Osteoblast (primary cell): Measurements from ENCODE around the gene HCFC1. TPM values are rescaled to one million over a fixed set of nuclear protein-coding genes. Genes with fewer than 3 reads are reported as not detected.

Experiments
- DNase-seq: peaks from one replicate; pipeline ENCODE4 v3.0.0; 2011; ENCODE audit warnings: low spot score, mixed read lengths; ENCODE audit not compliant: insufficient read length; ENCODE audit errors: missing footprints
- H2AFZ ChIP-seq: 2 replicates; pipeline ENCODE4 v1.6.0; 2011; ENCODE audit warnings: mild to moderate bottlenecking, low read length
- H3K27ac ChIP-seq: 2 replicates; pipeline ENCODE4 v1.5.1; 2011; ENCODE audit warnings: mild to moderate bottlenecking, low read depth, low read length, moderate library complexity
- H3K27me3 ChIP-seq: 2 replicates; pipeline ENCODE4 v1.6.0; 2012; ENCODE audit warnings: mild to moderate bottlenecking, control low read depth, inconsistent platforms, low read length, moderate library complexity; ENCODE audit not compliant: insufficient read depth
- H3K36me3 ChIP-seq: 2 replicates; pipeline ENCODE4 v1.5.1; 2011; ENCODE audit warnings: mild to moderate bottlenecking, low read length, control low read depth, moderate library complexity; ENCODE audit not compliant: insufficient read depth
- H3K4me1 ChIP-seq: 2 replicates; pipeline ENCODE4 v1.5.1; 2011; ENCODE audit warnings: mild to moderate bottlenecking, low read length, control low read depth, moderate library complexity; ENCODE audit not compliant: insufficient read depth
- H3K4me2 ChIP-seq: 2 replicates; pipeline ENCODE4 v1.6.0; 2011; ENCODE audit warnings: mild to moderate bottlenecking, low read length; ENCODE audit not compliant: insufficient read depth
- H3K4me3 ChIP-seq: fragments of 200-600 bp; sonication (generic); 3 replicates; pipeline ENCODE4 v1.5.1; 2012; ENCODE audit warnings: mild to moderate bottlenecking, low read length, inconsistent platforms; ENCODE audit not compliant: insufficient read depth
- H3K79me2 ChIP-seq: 2 replicates; pipeline ENCODE4 v1.6.0; 2012; ENCODE audit warnings: mild to moderate bottlenecking, low read length, control low read depth, inconsistent platforms; ENCODE audit not compliant: insufficient read depth
- H3K9me3 ChIP-seq: 2 replicates; pipeline ENCODE4 v1.5.1; 2011; ENCODE audit warnings: low read depth, low read length, control low read depth
- H4K20me1 ChIP-seq: 2 replicates; pipeline ENCODE4 v1.6.0; 2012; ENCODE audit warnings: mild to moderate bottlenecking, low read length, control low read depth; ENCODE audit not compliant: insufficient read depth
- total RNA-seq: library from RNA; depleted of rRNA; stranded (reverse); fragments of >200 nt; gene quantifications from 2 replicates; pipeline ENCODE4 v1.2.3, GENCODE V29; 2012
- TF ChIP-seq, protein P1 (sequence below): IDR thresholded peaks from 2 replicates; pipeline ENCODE4 v1.5.1; 2011; ENCODE audit warnings: mild to moderate bottlenecking, low read depth, low read length, moderate library complexity; ENCODE audit errors: extremely low read depth

Gene HCFC1
- total RNA-seq, 1 donor: 24.6 TPM

DNA sequence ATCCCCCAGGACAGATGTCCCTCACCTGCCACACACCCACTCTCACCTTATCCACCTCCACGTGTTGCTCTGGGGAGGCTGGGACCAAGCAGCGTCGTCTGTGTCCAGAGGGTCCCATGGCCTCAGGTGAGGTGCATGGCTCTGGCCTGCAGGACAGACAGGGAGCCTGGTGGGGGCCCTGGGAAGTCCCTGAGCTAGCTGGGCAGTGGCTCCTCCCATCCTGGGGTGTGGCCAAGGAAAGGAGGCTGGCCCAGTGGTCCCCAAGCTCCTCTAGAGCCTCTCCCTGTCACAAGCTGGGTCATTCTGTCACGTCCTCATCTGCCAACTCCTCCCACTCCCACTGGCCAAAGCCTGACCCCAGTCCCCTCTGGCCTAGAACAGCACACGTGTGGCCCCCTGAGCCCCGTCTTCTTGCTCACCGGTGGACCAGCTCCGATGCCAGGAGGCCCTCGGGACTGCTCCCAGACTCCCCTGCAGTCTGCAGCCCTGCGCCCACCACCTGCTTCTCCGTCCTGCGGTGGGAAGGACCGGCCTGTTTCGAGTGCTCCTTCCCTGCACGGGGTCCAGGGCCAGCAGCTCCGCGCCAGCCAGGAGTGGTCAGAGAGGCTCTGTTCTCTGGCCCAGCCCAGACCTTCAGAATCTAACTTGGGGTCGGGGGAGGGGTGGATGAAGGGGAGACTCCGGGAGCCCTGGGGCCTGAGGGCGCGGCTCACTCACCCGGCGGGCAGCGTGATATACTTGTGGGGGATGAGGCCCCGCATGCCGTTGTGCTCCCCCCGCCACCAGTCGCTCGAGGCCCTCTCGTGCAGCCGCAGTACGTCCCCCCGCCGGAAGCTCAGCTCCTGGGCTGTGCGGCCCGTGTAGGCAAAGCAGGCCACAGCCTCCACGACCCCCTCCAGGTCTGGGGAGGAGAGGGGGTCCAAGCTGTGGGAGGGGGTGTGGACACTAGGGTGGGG, 62.3 kb downstream of the HCFC1 start:
- TF ChIP-seq, protein P1, sequence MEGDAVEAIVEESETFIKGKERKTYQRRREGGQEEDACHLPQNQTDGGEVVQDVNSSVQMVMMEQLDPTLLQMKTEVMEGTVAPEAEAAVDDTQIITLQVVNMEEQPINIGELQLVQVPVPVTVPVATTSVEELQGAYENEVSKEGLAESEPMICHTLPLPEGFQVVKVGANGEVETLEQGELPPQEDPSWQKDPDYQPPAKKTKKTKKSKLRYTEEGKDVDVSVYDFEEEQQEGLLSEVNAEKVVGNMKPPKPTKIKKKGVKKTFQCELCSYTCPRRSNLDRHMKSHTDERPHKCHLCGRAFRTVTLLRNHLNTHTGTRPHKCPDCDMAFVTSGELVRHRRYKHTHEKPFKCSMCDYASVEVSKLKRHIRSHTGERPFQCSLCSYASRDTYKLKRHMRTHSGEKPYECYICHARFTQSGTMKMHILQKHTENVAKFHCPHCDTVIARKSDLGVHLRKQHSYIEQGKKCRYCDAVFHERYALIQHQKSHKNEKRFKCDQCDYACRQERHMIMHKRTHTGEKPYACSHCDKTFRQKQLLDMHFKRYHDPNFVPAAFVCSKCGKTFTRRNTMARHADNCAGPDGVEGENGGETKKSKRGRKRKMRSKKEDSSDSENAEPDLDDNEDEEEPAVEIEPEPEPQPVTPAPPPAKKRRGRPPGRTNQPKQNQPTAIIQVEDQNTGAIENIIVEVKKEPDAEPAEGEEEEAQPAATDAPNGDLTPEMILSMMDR: no peak
- no peak for DNase-seq
- Histone ChIP-seq H3K4me2 (no peak overlapping the region), H3K9me3 (no peaks in the 10 kb centered on the region), H3K4me1 (no peaks in the 10 kb centered on the region), H3K79me2 (no peaks in the 10 kb centered on the region), H3K36me3 (no peaks in the 10 kb centered on the region), H3K27me3 (no peaks in the 10 kb centered on the region), H3K27ac (no peak overlapping the region), H2AFZ (no peak overlapping the region), H4K20me1 (no peaks in the 10 kb centered on the region), H3K4me3 (no peak overlapping the region)

DNA sequence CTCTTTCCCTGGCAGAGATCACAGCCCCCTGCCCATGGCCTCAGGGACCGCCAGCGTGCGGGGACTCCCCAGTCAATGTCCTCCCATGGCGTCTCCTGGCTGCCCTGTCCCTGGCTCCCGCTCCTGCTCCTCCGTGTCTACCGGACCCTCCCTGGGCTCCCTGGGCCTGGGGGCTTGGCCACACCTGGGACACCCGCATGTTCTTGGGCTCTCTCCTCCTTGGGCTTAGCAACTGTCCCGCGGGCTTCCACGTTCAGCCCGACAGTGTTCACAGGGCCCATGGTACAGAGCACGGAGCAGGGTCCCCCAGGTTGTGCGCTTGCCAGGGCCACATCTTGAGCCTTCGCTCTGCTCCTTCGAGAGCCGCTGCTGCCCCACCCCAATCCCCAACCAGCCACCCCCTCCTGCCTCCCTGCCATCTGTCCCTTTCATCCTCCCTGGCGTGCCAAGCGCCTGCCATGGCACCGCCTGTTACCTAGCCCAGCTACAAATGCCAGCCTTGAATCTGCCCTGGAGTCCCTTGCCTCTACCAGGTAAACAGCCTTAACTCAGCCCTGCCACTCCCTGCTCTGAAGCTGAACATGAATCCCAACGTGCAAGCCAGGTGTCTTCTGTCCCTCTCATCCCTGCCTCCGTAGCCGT, 63.3 kb downstream of the HCFC1 start:
- no peaks in the 10 kb centered on the region for H3K36me3 ChIP-seq
- no peak overlapping the region for H2AFZ ChIP-seq
- H3K27ac ChIP-seq: no peak overlapping the region
- no peaks in the 10 kb centered on the region for H3K27me3 ChIP-seq
- H3K79me2 ChIP-seq: no peaks in the 10 kb centered on the region
- H3K4me2 ChIP-seq: no peak overlapping the region
- H4K20me1 ChIP-seq: no peaks in the 10 kb centered on the region
- H3K4me1 ChIP-seq: no peaks in the 10 kb centered on the region
- TF ChIP-seq, protein P1: no peak
- no peaks in the 10 kb centered on the region for H3K9me3 ChIP-seq
- DNase-seq: no peak
- no peak overlapping the region for H3K4me3 ChIP-seq

DNA sequence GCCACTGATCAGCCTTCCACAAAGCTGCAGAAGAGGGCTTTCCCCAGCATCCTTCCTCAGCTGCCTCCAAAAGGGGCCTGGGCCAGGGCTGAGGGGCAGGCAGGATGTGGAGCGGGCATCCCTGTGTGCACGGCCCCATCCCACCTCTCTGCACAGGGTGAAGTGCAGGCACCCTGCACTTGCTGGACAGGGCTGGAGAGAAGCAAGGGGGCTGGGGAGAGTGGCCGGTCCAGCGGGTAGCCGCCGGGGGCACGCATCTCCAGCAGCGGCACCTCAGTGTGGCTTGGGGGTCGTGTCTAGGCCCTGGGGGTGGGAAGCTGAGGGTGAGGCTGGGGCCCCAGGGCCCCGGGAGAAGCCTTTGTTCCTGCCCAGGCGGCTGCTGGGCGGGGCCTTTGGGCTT, 64.2 kb downstream of the HCFC1 start:
- Histone ChIP-seq H2AFZ (no peak overlapping the region), H3K4me2 (no peak overlapping the region), H3K79me2 (no peaks in the 10 kb centered on the region), H4K20me1 (no peaks in the 10 kb centered on the region), H3K4me3 (no peak overlapping the region), H3K9me3 (no peaks in the 10 kb centered on the region), H3K4me1 (no peaks in the 10 kb centered on the region), H3K27me3 (no peaks in the 10 kb centered on the region), H3K36me3 (no peaks in the 10 kb centered on the region), H3K27ac (no peak overlapping the region)
- TF ChIP-seq, protein P1: no peak
- DNase-seq: no peak
